ENCODE measurements around the gene KIAA1671. TPM values are rescaled to one million over a fixed set of nuclear protein-coding genes. Genes with fewer than 3 reads are reported as not detected.

KIAA1671 gene
- total and polyA plus RNA-seq, 2 of the 4 experiments (the other 2 are of a cell fraction), result 0.02 TPM; not detected in 1

DNA sequence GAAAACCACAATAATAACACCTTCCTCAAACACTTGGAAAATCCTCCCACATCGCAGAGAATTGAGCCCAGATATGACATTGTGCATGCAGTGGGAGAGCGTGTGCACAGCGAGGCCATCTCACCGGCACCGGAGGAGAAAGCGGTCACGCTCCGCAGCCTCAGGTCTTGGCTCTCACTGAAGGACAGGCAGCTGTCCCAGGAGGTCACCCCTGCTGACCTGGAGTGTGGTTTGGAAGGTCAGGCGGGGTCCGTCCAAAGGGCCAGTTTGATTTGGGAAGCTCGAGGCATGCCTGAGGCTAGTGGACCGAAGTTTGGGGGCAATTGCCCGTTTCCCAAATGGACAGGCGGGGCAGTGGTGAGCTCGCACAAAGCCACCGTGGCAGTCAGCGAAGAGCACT lies 86.7 kb downstream of the KIAA1671 start:
- no peak overlapping the region for H4K91ac ChIP-seq (ENCODE audit: insufficient read depth, low read depth, low read length)
- in situ Hi-C loops (cut with MboI; ENCODE audit: low sequenced_read_pairs) (no loop called here), intact Hi-C loops (cut with micrococcal nuclease) (no loop called here), dilution Hi-C loops (cut with HindIII; ENCODE audit: low sequenced_read_pairs, unreplicated experiment) (no loop called here)
- ATAC-seq (ENCODE audit: low read depth) (no peak), DNase-seq (no peak)
- H3K23ac ChIP-seq (ENCODE audit: low read depth, low read length), result no peak overlapping the region
- no peak overlapping the region for H4K8ac ChIP-seq (ENCODE audit: low read depth in 2 of 2, low read length in 2 of 2)
- TF ChIP-seq FOS (IDR thresholded peaks at IDR 0.05; ENCODE audit: low read depth, low read length), result no peak
- TF ChIP-seq, protein P1, sequence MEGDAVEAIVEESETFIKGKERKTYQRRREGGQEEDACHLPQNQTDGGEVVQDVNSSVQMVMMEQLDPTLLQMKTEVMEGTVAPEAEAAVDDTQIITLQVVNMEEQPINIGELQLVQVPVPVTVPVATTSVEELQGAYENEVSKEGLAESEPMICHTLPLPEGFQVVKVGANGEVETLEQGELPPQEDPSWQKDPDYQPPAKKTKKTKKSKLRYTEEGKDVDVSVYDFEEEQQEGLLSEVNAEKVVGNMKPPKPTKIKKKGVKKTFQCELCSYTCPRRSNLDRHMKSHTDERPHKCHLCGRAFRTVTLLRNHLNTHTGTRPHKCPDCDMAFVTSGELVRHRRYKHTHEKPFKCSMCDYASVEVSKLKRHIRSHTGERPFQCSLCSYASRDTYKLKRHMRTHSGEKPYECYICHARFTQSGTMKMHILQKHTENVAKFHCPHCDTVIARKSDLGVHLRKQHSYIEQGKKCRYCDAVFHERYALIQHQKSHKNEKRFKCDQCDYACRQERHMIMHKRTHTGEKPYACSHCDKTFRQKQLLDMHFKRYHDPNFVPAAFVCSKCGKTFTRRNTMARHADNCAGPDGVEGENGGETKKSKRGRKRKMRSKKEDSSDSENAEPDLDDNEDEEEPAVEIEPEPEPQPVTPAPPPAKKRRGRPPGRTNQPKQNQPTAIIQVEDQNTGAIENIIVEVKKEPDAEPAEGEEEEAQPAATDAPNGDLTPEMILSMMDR (conservative IDR thresholded peaks at IDR 0.05; ENCODE audit: low read depth, low read length), result no peak
- no peak for TF ChIP-seq BHLHE40 (IDR thresholded peaks at IDR 0.05; ENCODE audit: low read depth, low read length)
- no peak for TF ChIP-seq MAZ (IDR thresholded peaks at IDR 0.05; ENCODE audit: borderline replicate concordance, low read depth, low read length)
- no peak for TF ChIP-seq MXI1 (IDR thresholded peaks at IDR 0.05; ENCODE audit: borderline replicate concordance, low read depth, low read length)
- TF ChIP-seq, protein P2, sequence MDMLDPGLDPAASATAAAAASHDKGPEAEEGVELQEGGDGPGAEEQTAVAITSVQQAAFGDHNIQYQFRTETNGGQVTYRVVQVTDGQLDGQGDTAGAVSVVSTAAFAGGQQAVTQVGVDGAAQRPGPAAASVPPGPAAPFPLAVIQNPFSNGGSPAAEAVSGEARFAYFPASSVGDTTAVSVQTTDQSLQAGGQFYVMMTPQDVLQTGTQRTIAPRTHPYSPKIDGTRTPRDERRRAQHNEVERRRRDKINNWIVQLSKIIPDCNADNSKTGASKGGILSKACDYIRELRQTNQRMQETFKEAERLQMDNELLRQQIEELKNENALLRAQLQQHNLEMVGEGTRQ (IDR thresholded peaks at IDR 0.05; ENCODE audit: low read depth, low read length), result no peak
- no peak for TF ChIP-seq RFX5 (IDR thresholded peaks at IDR 0.05; ENCODE audit: low read depth, low read length)
- H4K20me1 ChIP-seq (ENCODE audit: insufficient read depth, low read length), result no peaks in the 10 kb centered on the region
- ChIA-PET CTCF (no interaction called here), POLR2A (ENCODE audit: unreplicated experiment) (no interaction called here)
- H2AK9ac ChIP-seq (replicated peaks; ENCODE audit: low read depth, low read length, poor library complexity), result no peak overlapping the region
- no peak overlapping the region for H3K9ac ChIP-seq (ENCODE audit: low read depth, low read length)
- no peaks in the 10 kb centered on the region for H3K36me3 ChIP-seq (ENCODE audit: control insufficient read depth, insufficient read depth, low read length)
- H2BK15ac ChIP-seq (ENCODE audit: low read depth, low read length), result no peak overlapping the region
- H3K9me1 ChIP-seq (ENCODE audit: insufficient read depth, low read length), result no peaks in the 10 kb centered on the region
- H3K79me1 ChIP-seq (ENCODE audit: low read depth in 1 of 2, low read length in 2 of 2), result no peaks in the 10 kb centered on the region
- no peak overlapping the region for H2BK20ac ChIP-seq (ENCODE audit: low read depth, low read length)
- H2AFZ ChIP-seq (replicated peaks; ENCODE audit: low read length, poor library complexity), result no peak overlapping the region
- no peaks in the 10 kb centered on the region for H3K9me3 ChIP-seq (ENCODE audit: control insufficient read depth, insufficient read depth, low read length)
- no peak overlapping the region for H4K5ac ChIP-seq (ENCODE audit: low read depth, low read length)
- no peak overlapping the region for H3K56ac ChIP-seq (ENCODE audit: extremely low read depth, insufficient read depth, low read length)
- H3K14ac ChIP-seq (replicated peaks; ENCODE audit: low read depth, low read length), result no peak overlapping the region
- no TSS peak for BruUV-seq (replicated peaks)
- no peak overlapping the region for H3K27ac ChIP-seq (ENCODE audit: insufficient read depth, low read length)
- H3K4ac ChIP-seq (ENCODE audit: low read depth, low read length), result no peak overlapping the region
- H3K4me3 ChIP-seq (ENCODE audit: insufficient read depth, low read depth, low read length), result no peak overlapping the region
- no peaks in the 10 kb centered on the region for H3K27me3 ChIP-seq (ENCODE audit: control insufficient read depth, insufficient read depth, low read length)
- WGBS, 2 experiments (ENCODE audit: extremely low coverage in 2 of 2, insufficient read length in 1 of 2), result 63% methylated on average over 7 of the region's 17 CpGs; no CpG with 5 or more reads in 1 of the 2 experiments
- H3K4me2 ChIP-seq (ENCODE audit: low read depth, low read length), result no peak overlapping the region
- no peak overlapping the region for H3K18ac ChIP-seq (ENCODE audit: low read depth, low read length)
- no peaks in the 10 kb centered on the region for H3K4me1 ChIP-seq (ENCODE audit: control insufficient read depth, insufficient read depth, low read length)
- H2BK5ac ChIP-seq (ENCODE audit: low read depth, low read length, poor library complexity, severe bottlenecking), result no peak overlapping the region
- H2BK120ac ChIP-seq (ENCODE audit: low read depth, low read length), result no peak overlapping the region
- no peak overlapping the region for H2AK5ac ChIP-seq (ENCODE audit: low read depth, low read length)
